T-cell (primary cell): ENCODE data around the gene PLCG2. TPM values are rescaled to one million over a fixed set of nuclear protein-coding genes. Genes with fewer than 3 reads are reported as not detected.
A peak's percentile ranks its signal among the peaks of the same experiment; 100 is the strongest.

ENCODE experiments used
- ATAC-seq, 4 experiments: fragments of 200-7000 bp in 3 of 4; fragments of 150-1000 bp in 1 of 4; cut with Tn5 transposase; replicated peaks in 1 of 4; 1 replicate in 3 of 4; 2 replicates in 1 of 4; pipeline ENCODE4 v1.10.0; 2021; ENCODE audit warnings: moderate library complexity in 3 of 4, mild to moderate bottlenecking in 2 of 4, moderate number of reproducible peaks in 1 of 4
- CTCF ChIA-PET, 2 donors: fragments of 300-600 bp; sonication (Branson Sonifier 250); formaldehyde crosslinking; loops; one replicate each; lab custom pipeline; 2022; ENCODE audit warnings: antibody characterized with exemption in 2 of 2; lab: Charles Lee
- POLR2A ChIA-PET, 2 donors: fragments of 300-600 bp; sonication (Branson Sonifier 250); formaldehyde crosslinking; loops; one replicate each; lab custom pipeline; 2022; ENCODE audit warnings: antibody characterized with exemption in 2 of 2; lab: Charles Lee
- DNase-seq, 35 experiments: peaks; one replicate each; pipeline versions ENCODE4 v3.0.0 to v3.0.0-alpha.2; 2013 to 2023
- H3K27ac ChIP-seq: one replicate; pipeline ENCODE4 v1.5.1; 2013; ENCODE audit warnings: low read length
- H3K27me3 ChIP-seq, 2 experiments: replicated peaks in 1 of 2; 1 replicate in 1 of 2; 2 replicates in 1 of 2; pipeline versions ENCODE4 v1.6.1 to v1.7.0; 2013; ENCODE audit warnings: low read length in 1 of 2, mixed read lengths in 1 of 2; ENCODE audit not compliant: control insufficient read depth in 2 of 2, insufficient read depth in 2 of 2; ENCODE audit errors: extremely low read depth in 1 of 2
- H3K36me3 ChIP-seq, 2 donors: 1 replicate in 1 of 2; 2 replicates in 1 of 2; pipeline versions ENCODE4 v1.6.1 to v1.7.0; 2013; ENCODE audit warnings: low read length in 1 of 2; ENCODE audit not compliant: control insufficient read depth in 2 of 2, insufficient read depth in 1 of 2; ENCODE audit errors: extremely low read depth in 1 of 2
- H3K4me1 ChIP-seq, 2 experiments: 1 replicate in 1 of 2; 2 replicates in 1 of 2; pipeline versions ENCODE4 v1.6.1 to v1.7.0; 2013; ENCODE audit warnings: low read length in 2 of 2, mixed read lengths in 1 of 2; ENCODE audit not compliant: insufficient read depth in 2 of 2, control insufficient read depth in 1 of 2; ENCODE audit errors: extremely low read depth in 1 of 2
- H3K4me3 ChIP-seq, 2 donors: 1 replicate in 1 of 2; 2 replicates in 1 of 2; pipeline versions ENCODE4 v1.5.1 to v1.7.0; 2013; ENCODE audit warnings: mild to moderate bottlenecking in 2 of 2, low read length in 1 of 2, moderate library complexity in 1 of 2; ENCODE audit not compliant: control insufficient read depth in 1 of 2; ENCODE audit errors: extremely low read depth in 1 of 2
- H3K9me3 ChIP-seq: 2 replicates; pipeline ENCODE4 v1.7.0; 2013
- H3K27ac Mint-ChIP-seq, 2 donors: one replicate each; pipeline ENCODE4 v1.8.0; 2020 to 2021; ENCODE audit warnings: mild to moderate bottlenecking in 2 of 2, mixed read lengths in 2 of 2
- H3K27me3 Mint-ChIP-seq, 2 donors: one replicate each; pipeline ENCODE4 v1.8.0; 2021 to 2022; ENCODE audit warnings: mixed read lengths in 2 of 2
- H3K36me3 Mint-ChIP-seq: one replicate; pipeline ENCODE4 v1.8.0; 2021; ENCODE audit warnings: mixed read lengths
- H3K4me1 Mint-ChIP-seq, 3 donors: one replicate each; pipeline ENCODE4 v1.8.0; 2020 to 2022; ENCODE audit warnings: mixed read lengths in 3 of 3, mild to moderate bottlenecking in 1 of 3
- H3K4me3 Mint-ChIP-seq, 3 donors: one replicate each; pipeline ENCODE4 v1.8.0; 2020 to 2022; ENCODE audit warnings: mild to moderate bottlenecking in 3 of 3, mixed read lengths in 3 of 3, moderate library complexity in 3 of 3
- H3K9me3 Mint-ChIP-seq, 3 donors: one replicate each; pipeline ENCODE4 v1.8.0; 2020 to 2022; ENCODE audit warnings: mixed read lengths in 3 of 3
- WGBS: methylation state at CpG from one replicate; pipeline ENCODE4 v1.1.5; 2013; ENCODE audit warnings: missing lambda C conversion rate; ENCODE audit not compliant: insufficient coverage; 5-methylcytosine and 5-hydroxymethylcytosine counted together
- total RNA-seq, 35 experiments: library from RNA in 6 of 35; stranded (reverse) in 6 of 35; fragments of 120-200 nt in 1 of 35; gene quantifications; one replicate each; pipeline versions ENCODE4 v1.2.1 to v1.2.4 and lab custom pipeline; 2013 to 2026

The PLCG2 gene
- total RNA-seq, 5 donors from 2014 or later (not counting 1 experiment from before 2014, with no cell fraction given): 7.5 to 27.1 (median 12.1) TPM

GRCh38 chr16:81830845-81831540 is 51.9 kb downstream of the PLCG2 start:
- peaks cover 10 to 41% (median 17%) of the 10 kb centered on the region in 3 donors for H3K4me1 Mint-ChIP-seq
- Histone ChIP-seq H3K4me3 (peak overlapping the region in 1 of 2 donors; percentile 6), H3K27me3 (peaks cover 0 to 5% of the 10 kb centered on the region in 2 experiments), H3K4me1 (peaks cover 5 to 58% of the 10 kb centered on the region in 2 experiments), H3K27ac (peak overlapping the region; percentile 31), H3K36me3 (no peaks in the 10 kb centered on the region), H3K9me3 (no peaks in the 10 kb centered on the region)
- 65% methylated on average over 6 of the region's 9 CpGs for WGBS
- CTCF ChIA-PET: no interaction called here
- DNase-seq (no peak), ATAC-seq (no peak)
- no peaks in the 10 kb centered on the region for H3K9me3 Mint-ChIP-seq
- no peak overlapping the region for H3K27ac Mint-ChIP-seq
- H3K4me3 Mint-ChIP-seq: peak overlapping the region in 2 of 3 donors; percentile 10 to 31
- no peaks in the 10 kb centered on the region for H3K36me3 Mint-ChIP-seq
- H3K27me3 Mint-ChIP-seq: peaks cover 0 to 6% of the 10 kb centered on the region in 2 donors
- POLR2A ChIA-PET: no interaction called here

GRCh38 chr16:81831722-81832126 is 52.6 kb downstream of the PLCG2 start:
- no peaks in the 10 kb centered on the region for H3K9me3 ChIP-seq
- ChIA-PET CTCF (interaction anchor here in 1 of 2 donors (0.5 kb wide), 1 partner anchor 111 kb away, joined by 3 read pairs; no protein-coding TSS in a partner anchor), POLR2A (no interaction called here)
- no peaks in the 10 kb centered on the region for H3K36me3 ChIP-seq
- H3K27ac ChIP-seq: peak overlapping the region; percentile 31
- Mint-ChIP-seq H3K4me3 (peak overlapping the region in 2 of 3 donors; percentile 10 to 31), H3K27me3 (peaks cover 0 to 6% of the 10 kb centered on the region in 2 donors), H3K36me3 (no peaks in the 10 kb centered on the region), H3K4me1 (peaks cover 10 to 42% (median 17%) of the 10 kb centered on the region in 3 donors), H3K27ac (peak overlapping the region in 1 of 2 donors; percentile 36), H3K9me3 (no peaks in the 10 kb centered on the region)
- peak overlapping the region in 1 of 2 donors; percentile 6 for H3K4me3 ChIP-seq
- 0% methylated on average over 4 of the region's 8 CpGs for WGBS
- H3K27me3 ChIP-seq: peaks cover 0 to 5% of the 10 kb centered on the region in 2 experiments
- H3K4me1 ChIP-seq: peaks cover 5 to 66% of the 10 kb centered on the region in 2 experiments
- ATAC-seq (peak; percentile 50 to 82 (median 63)), DNase-seq (peak in 34 of 35 experiments; percentile 17 to 75 (median 44))

- Histone ChIP-seq H3K9me3 (no peaks in the 10 kb centered on the region), H3K27me3 (peaks cover 0 to 8% of the 10 kb centered on the region in 2 experiments), H3K27ac (no peak overlapping the region), H3K4me1 (peaks cover 5 to 69% of the 10 kb centered on the region in 2 experiments), H3K4me3 (no peak overlapping the region), H3K36me3 (no peaks in the 10 kb centered on the region)
- Mint-ChIP-seq H3K27me3 (peaks cover 0 to 5% of the 10 kb centered on the region in 2 donors), H3K4me1 (peaks cover 10 to 45% (median 17%) of the 10 kb centered on the region in 3 donors), H3K9me3 (no peaks in the 10 kb centered on the region), H3K36me3 (no peaks in the 10 kb centered on the region), H3K4me3 (peak overlapping the region in 1 of 3 donors; percentile 53), H3K27ac (peak overlapping the region in 1 of 2 donors; percentile 43)
- ChIA-PET POLR2A (no interaction called here), CTCF (no interaction called here)
- no peak for ATAC-seq
- 98% methylated on average over 7 of the region's 12 CpGs for WGBS
- DNase-seq: no peak
Observed at GRCh38 chr16:81832801-81833547, 53.9 kb downstream of the PLCG2 start.

- ATAC-seq (no peak), DNase-seq (no peak)
- H3K4me3 ChIP-seq: no peak overlapping the region
- peaks cover 5 to 69% of the 10 kb centered on the region in 2 experiments for H3K4me1 ChIP-seq
- no peaks in the 10 kb centered on the region for H3K9me3 ChIP-seq
- Mint-ChIP-seq H3K27ac (no peak overlapping the region), H3K9me3 (no peaks in the 10 kb centered on the region), H3K4me1 (peaks cover 10 to 41% (median 17%) of the 10 kb centered on the region in 3 donors), H3K27me3 (peaks cover 0 to 5% of the 10 kb centered on the region in 2 donors), H3K4me3 (no peak overlapping the region), H3K36me3 (no peaks in the 10 kb centered on the region)
- no peak overlapping the region for H3K27ac ChIP-seq
- CTCF ChIA-PET: no interaction called here
- peaks cover 0 to 8% of the 10 kb centered on the region in 2 experiments for H3K27me3 ChIP-seq
- 91% methylated on average over 10 of the region's 10 CpGs for WGBS
- H3K36me3 ChIP-seq: no peaks in the 10 kb centered on the region
- POLR2A ChIA-PET: no interaction called here
Observed at GRCh38 chr16:81833751-81834150, 54.7 kb downstream of the PLCG2 start.

- Mint-ChIP-seq H3K27me3 (peaks cover 0 to 5% of the 10 kb centered on the region in 2 donors), H3K27ac (no peak overlapping the region), H3K36me3 (no peaks in the 10 kb centered on the region), H3K9me3 (no peaks in the 10 kb centered on the region), H3K4me3 (no peak overlapping the region), H3K4me1 (peaks cover 10 to 41% (median 17%) of the 10 kb centered on the region in 3 donors)
- Histone ChIP-seq H3K4me3 (no peak overlapping the region), H3K36me3 (no peaks in the 10 kb centered on the region), H3K27me3 (peaks cover 0 to 8% of the 10 kb centered on the region in 2 experiments), H3K27ac (no peak overlapping the region), H3K4me1 (peaks cover 5 to 69% of the 10 kb centered on the region in 2 experiments), H3K9me3 (no peaks in the 10 kb centered on the region)
- WGBS: no CpG with 5 or more reads among the region's 2 CpGs
- ATAC-seq: no peak
- POLR2A ChIA-PET: no interaction called here
- CTCF ChIA-PET: no interaction called here
- DNase-seq: no peak
Observed at GRCh38 chr16:81834868-81835267, 55.8 kb downstream of the PLCG2 start.
